ENCODE measurements around the gene AUP1.
"Not testable (repeated sequence)": the region's sequence is repeated elsewhere in the genome, so short reads cannot be mapped to it uniquely, and the experiment has no call there.

DNA sequence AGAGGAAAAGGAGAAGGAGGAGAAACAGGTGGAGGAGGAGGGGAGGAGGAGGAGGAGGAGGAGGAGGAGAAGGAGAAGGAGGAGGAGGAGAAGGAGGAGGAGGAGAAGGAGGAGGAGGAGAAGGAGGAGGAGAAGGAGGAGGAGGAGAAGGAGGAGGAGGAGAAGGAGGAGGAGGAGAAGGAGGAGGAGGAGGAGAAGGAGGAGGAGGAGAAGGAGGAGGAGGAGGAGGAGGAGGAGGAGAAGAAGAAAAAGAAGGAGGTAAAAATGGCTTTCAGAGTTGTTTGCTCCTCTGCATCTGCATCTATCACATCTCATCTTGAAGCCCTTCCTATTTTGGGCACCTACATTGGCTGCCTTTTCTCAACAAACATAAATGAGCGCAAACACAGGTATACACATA lies 31.5 kb upstream of the AUP1 start:
- TF ChIP-seq, protein P1, sequence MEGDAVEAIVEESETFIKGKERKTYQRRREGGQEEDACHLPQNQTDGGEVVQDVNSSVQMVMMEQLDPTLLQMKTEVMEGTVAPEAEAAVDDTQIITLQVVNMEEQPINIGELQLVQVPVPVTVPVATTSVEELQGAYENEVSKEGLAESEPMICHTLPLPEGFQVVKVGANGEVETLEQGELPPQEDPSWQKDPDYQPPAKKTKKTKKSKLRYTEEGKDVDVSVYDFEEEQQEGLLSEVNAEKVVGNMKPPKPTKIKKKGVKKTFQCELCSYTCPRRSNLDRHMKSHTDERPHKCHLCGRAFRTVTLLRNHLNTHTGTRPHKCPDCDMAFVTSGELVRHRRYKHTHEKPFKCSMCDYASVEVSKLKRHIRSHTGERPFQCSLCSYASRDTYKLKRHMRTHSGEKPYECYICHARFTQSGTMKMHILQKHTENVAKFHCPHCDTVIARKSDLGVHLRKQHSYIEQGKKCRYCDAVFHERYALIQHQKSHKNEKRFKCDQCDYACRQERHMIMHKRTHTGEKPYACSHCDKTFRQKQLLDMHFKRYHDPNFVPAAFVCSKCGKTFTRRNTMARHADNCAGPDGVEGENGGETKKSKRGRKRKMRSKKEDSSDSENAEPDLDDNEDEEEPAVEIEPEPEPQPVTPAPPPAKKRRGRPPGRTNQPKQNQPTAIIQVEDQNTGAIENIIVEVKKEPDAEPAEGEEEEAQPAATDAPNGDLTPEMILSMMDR (IDR thresholded peaks at IDR 0.05): not testable (repeated sequence)
- not testable (repeated sequence) for TF ChIP-seq POLR2AphosphoS5 (IDR thresholded peaks at IDR 0.05)
